Measurements from ENCODE around the gene RFX2.
"Not testable (repeated sequence)": the region's sequence is repeated elsewhere in the genome, so short reads cannot be mapped to it uniquely, and the experiment has no call there.

The RFX2 gene

GRCh38 chr19:5971714-5972354, 138.5 kb downstream of the RFX2 start:
- no peak for DNase-seq (ENCODE audit: low read depth in 2 of 2)

- DNase-seq (ENCODE audit: low read depth in 2 of 2): no peak
Observed at GRCh38 chr19:5969476-5969875, 140.8 kb downstream of the RFX2 start.

- DNase-seq (ENCODE audit: low read depth in 2 of 2): no peak
Observed at GRCh38 chr19:5968431-5969373, 141.6 kb downstream of the RFX2 start.

- peak; percentile 37 to 39 for DNase-seq (ENCODE audit: low read depth in 2 of 2)
Observed at GRCh38 chr19:5967994-5968430, 142.3 kb downstream of the RFX2 start.

GRCh38 chr19:5967571-5967970, 142.7 kb downstream of the RFX2 start:
- DNase-seq (ENCODE audit: low read depth in 2 of 2): no peak

- no peak for DNase-seq (ENCODE audit: low read depth in 2 of 2)
Observed at GRCh38 chr19:5966941-5967340, 143.4 kb downstream of the RFX2 start.

- peak in 1 of 2 experiments; percentile 25 for DNase-seq (ENCODE audit: low read depth in 2 of 2)
Observed at GRCh38 chr19:5966215-5966614, 144.1 kb downstream of the RFX2 start.

- no peak for DNase-seq (ENCODE audit: low read depth in 2 of 2)
Observed at GRCh38 chr19:5964816-5965565, 145.3 kb downstream of the RFX2 start.

- no peak for DNase-seq (ENCODE audit: low read depth in 2 of 2)
Observed at GRCh38 chr19:5963855-5964254, 146.4 kb downstream of the RFX2 start.

GRCh38 chr19:5963259-5963658, 147.0 kb downstream of the RFX2 start:
- DNase-seq (ENCODE audit: low read depth in 2 of 2): not testable (repeated sequence)

GRCh38 chr19:5961969-5962945, 148.0 kb downstream of the RFX2 start:
- DNase-seq (ENCODE audit: low read depth in 2 of 2): no peak

- not testable (repeated sequence) for DNase-seq (ENCODE audit: low read depth in 2 of 2)
Observed at GRCh38 chr19:5961641-5961968, 148.7 kb downstream of the RFX2 start.

GRCh38 chr19:5960005-5961001, 150.0 kb downstream of the RFX2 start:
- no peak for DNase-seq (ENCODE audit: low read depth in 2 of 2)

GRCh38 chr19:5959260-5960004, 150.9 kb downstream of the RFX2 start:
- no peak for DNase-seq (ENCODE audit: low read depth in 2 of 2)

- DNase-seq (ENCODE audit: low read depth in 2 of 2): no peak
Observed at GRCh38 chr19:5958851-5959122, 151.5 kb downstream of the RFX2 start.

- DNase-seq (ENCODE audit: low read depth in 2 of 2): no peak
Observed at GRCh38 chr19:5958074-5958850, 152.0 kb downstream of the RFX2 start.

- no peak for DNase-seq (ENCODE audit: low read depth in 2 of 2)
Observed at GRCh38 chr19:5957170-5957569, 153.1 kb downstream of the RFX2 start.

GRCh38 chr19:5956728-5957127, 153.6 kb downstream of the RFX2 start:
- no peak for DNase-seq (ENCODE audit: low read depth in 2 of 2)

GRCh38 chr19:5956323-5956722, 154.0 kb downstream of the RFX2 start:
- DNase-seq (ENCODE audit: low read depth in 2 of 2): no peak

All from fibroblast of skin of left biceps (primary cell).